Measurements from ENCODE around the gene CALM3.

DNA sequence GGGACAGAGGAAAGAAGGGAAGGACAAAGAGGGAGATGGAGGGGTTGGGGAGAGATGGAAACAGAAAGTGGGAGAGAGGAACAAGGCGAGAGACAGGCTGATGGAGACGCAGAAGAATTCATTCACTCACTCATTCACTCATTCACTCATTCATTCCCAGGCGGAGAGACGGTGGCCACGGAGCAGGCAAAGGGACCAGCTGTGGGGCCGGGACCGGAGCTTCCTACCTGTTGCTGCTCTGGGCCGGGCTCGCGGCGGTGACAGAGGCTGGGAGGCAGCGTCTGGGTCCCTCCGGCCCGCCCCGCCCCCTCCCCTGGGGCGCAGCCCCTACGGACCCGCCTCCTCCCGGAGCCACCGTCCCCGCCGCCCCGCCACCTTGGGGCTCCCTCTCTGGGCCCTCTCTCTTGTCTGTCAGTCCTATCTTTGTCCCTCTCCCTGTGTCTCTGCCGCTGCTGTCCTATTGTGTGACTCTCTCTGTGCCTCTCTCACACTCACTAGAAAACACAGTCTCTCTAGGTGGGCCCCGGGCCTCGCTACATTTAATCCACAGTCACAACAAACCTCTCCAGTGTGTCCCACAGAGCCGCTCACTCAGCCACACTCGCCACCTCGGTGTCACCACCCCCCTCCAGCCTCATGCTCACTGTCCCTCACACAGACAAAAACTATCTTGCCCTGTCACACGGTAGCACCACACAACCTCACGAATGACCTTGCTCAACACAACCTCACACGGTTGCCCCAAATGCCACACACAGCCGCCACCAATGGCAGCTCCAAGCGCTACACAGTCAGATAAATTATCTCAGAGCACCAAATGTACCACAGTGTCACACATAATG lies 35.0 kb downstream of the CALM3 start, which contains the start of gene GNG8:
- TF ChIP-seq, protein P1, sequence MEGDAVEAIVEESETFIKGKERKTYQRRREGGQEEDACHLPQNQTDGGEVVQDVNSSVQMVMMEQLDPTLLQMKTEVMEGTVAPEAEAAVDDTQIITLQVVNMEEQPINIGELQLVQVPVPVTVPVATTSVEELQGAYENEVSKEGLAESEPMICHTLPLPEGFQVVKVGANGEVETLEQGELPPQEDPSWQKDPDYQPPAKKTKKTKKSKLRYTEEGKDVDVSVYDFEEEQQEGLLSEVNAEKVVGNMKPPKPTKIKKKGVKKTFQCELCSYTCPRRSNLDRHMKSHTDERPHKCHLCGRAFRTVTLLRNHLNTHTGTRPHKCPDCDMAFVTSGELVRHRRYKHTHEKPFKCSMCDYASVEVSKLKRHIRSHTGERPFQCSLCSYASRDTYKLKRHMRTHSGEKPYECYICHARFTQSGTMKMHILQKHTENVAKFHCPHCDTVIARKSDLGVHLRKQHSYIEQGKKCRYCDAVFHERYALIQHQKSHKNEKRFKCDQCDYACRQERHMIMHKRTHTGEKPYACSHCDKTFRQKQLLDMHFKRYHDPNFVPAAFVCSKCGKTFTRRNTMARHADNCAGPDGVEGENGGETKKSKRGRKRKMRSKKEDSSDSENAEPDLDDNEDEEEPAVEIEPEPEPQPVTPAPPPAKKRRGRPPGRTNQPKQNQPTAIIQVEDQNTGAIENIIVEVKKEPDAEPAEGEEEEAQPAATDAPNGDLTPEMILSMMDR (IDR thresholded peaks at IDR 0.05) = no peak
- no peak for TF ChIP-seq POLR2A (IDR thresholded peaks at IDR 0.05)
